ENCODE results near the gene LAMC2. TPM values are rescaled to one million over a fixed set of nuclear protein-coding genes. Genes with fewer than 3 reads are reported as not detected.

LAMC2 gene
- total RNA-seq, 1 donor from 2014 or later, result 1.2 TPM

DNA sequence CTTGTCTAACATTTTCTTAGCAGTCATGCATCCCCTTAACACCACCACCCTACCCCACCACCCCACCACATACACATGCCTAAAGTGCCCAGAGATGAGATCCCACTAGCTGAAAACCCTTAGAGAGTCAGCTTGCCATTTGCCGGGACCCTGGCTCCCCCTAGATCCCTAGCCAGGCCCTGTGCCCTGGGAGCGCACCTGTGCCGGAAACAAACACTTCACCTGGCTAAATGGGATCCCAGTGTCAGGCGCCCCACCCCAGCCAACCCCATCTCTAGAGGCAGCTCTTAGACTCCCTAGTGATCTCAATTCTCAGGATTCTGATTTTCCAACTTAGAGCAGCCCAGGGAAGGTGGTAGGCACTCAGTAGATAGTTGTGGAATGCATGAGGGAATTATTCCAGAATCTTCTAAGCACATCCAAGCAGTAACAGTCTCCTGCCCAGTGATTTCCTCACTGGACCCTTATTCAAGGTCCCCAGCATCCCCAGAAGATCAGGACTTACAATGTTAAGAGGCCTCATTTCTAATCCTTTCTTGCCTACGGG, 105.2 kb downstream of the LAMC2 start:
- no peaks in the 10 kb centered on the region for H3K27me3 ChIP-seq (ENCODE audit: low read depth)
- no peak for DNase-seq
- TF ChIP-seq, protein P1, sequence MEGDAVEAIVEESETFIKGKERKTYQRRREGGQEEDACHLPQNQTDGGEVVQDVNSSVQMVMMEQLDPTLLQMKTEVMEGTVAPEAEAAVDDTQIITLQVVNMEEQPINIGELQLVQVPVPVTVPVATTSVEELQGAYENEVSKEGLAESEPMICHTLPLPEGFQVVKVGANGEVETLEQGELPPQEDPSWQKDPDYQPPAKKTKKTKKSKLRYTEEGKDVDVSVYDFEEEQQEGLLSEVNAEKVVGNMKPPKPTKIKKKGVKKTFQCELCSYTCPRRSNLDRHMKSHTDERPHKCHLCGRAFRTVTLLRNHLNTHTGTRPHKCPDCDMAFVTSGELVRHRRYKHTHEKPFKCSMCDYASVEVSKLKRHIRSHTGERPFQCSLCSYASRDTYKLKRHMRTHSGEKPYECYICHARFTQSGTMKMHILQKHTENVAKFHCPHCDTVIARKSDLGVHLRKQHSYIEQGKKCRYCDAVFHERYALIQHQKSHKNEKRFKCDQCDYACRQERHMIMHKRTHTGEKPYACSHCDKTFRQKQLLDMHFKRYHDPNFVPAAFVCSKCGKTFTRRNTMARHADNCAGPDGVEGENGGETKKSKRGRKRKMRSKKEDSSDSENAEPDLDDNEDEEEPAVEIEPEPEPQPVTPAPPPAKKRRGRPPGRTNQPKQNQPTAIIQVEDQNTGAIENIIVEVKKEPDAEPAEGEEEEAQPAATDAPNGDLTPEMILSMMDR (IDR thresholded peaks at IDR 0.05; ENCODE audit: borderline replicate concordance), result no peak
- no peaks in the 10 kb centered on the region for H3K9me3 ChIP-seq (replicated peaks)
- peaks cover 50% of the 10 kb centered on the region for H3K4me1 ChIP-seq
- H3K36me3 ChIP-seq, result no peaks in the 10 kb centered on the region
- intact Hi-C loops (cut with micrococcal nuclease), result no loop called here
- no peak overlapping the region for H3K4me3 ChIP-seq
- peak overlapping the region; percentile 56 for H3K27ac ChIP-seq (replicated peaks)

DNA sequence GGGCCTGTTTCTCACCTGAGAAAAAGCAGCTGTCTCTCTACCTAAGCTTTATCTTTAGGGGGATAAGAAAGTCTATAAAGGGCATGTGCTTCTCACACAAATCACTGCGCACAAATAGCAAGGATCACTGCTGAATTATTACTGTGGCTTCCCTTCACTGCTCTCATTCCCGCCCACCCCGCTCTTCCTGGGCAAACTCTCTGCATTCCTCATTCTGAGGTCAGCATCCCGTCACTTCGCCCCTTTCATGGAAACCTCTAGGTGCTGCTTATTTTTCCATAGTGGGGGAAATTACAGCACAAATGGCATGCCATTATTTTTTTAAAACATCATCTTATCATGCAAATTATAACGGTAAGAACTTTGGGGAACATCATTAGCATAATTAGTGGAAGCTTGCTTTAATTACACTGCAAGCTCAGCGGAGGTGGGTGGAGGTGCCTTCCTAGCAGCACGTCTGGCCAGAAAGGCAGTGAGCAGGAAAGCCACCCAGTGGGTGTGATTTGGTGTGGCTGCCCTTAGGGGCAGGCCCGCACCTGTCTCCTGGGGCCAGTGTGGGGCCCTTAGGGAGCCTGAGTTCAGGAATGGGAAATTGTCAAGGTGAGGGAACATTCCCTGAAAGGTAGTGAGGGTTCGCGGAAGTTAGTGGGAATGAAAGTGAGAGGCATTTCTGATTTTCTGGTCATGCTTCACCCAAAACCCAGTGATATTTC, 105.9 kb downstream of the LAMC2 start:
- Histone ChIP-seq H3K4me3 (no peak overlapping the region), H3K9me3 (replicated peaks) (no peaks in the 10 kb centered on the region), H3K36me3 (no peaks in the 10 kb centered on the region), H3K27ac (replicated peaks) (peak overlapping the region; percentile 56), H3K27me3 (ENCODE audit: low read depth) (no peaks in the 10 kb centered on the region), H3K4me1 (peaks cover 44% of the 10 kb centered on the region)
- TF ChIP-seq, protein P1 (IDR thresholded peaks at IDR 0.05; ENCODE audit: borderline replicate concordance), result no peak
- intact Hi-C loops (cut with micrococcal nuclease), result no loop called here
- DNase-seq, result no peak

- TF ChIP-seq, protein P1 (IDR thresholded peaks at IDR 0.05; ENCODE audit: borderline replicate concordance), result no peak
- intact Hi-C loops (cut with micrococcal nuclease), result no loop called here
- no peaks in the 10 kb centered on the region for H3K9me3 ChIP-seq (replicated peaks)
These were observed 107.2 kb downstream of the LAMC2 start for GRCh38 chr1:183293241-183293640.

GRCh38 chr1:183293876-183294275, 107.8 kb downstream of the LAMC2 start:
- DNase-seq, result no peak
- Histone ChIP-seq H3K4me3 (no peak overlapping the region), H3K27me3 (ENCODE audit: low read depth) (no peaks in the 10 kb centered on the region), H3K27ac (replicated peaks) (no peak overlapping the region), H3K4me1 (peaks cover 24% of the 10 kb centered on the region), H3K9me3 (replicated peaks) (no peaks in the 10 kb centered on the region), H3K36me3 (no peaks in the 10 kb centered on the region)
- TF ChIP-seq, protein P1 (IDR thresholded peaks at IDR 0.05; ENCODE audit: borderline replicate concordance), result no peak
- intact Hi-C loops (cut with micrococcal nuclease), result no loop called here

More at GRCh38 chr1:183293241-183293640, 107.2 kb downstream of the LAMC2 start:
- H3K27ac ChIP-seq (replicated peaks), result no peak overlapping the region
- no peak for DNase-seq
- H3K4me1 ChIP-seq, result peaks cover 31% of the 10 kb centered on the region
- H3K27me3 ChIP-seq (ENCODE audit: low read depth), result no peaks in the 10 kb centered on the region
- H3K36me3 ChIP-seq, result no peaks in the 10 kb centered on the region
- no peak overlapping the region for H3K4me3 ChIP-seq

Other genes with a start within 250 kb of the LAMC2 start
- gene SHCBP1L, start 233.1 kb upstream of the LAMC2 start, total RNA-seq, result not detected
- 84.1 TPM for gene LAMC1, start 162.8 kb upstream of the LAMC2 start, total RNA-seq
- gene NMNAT2, start 232.1 kb downstream of the LAMC2 start, total RNA-seq, result 3.4 TPM